ENCODE data around the gene HDDC2. TPM values are rescaled to one million over a fixed set of nuclear protein-coding genes. Genes with fewer than 3 reads are reported as not detected.

HDDC2 gene
- total RNA-seq, 2 experiments from 2014 or later, result 19.4 to 21.6 TPM

DNA sequence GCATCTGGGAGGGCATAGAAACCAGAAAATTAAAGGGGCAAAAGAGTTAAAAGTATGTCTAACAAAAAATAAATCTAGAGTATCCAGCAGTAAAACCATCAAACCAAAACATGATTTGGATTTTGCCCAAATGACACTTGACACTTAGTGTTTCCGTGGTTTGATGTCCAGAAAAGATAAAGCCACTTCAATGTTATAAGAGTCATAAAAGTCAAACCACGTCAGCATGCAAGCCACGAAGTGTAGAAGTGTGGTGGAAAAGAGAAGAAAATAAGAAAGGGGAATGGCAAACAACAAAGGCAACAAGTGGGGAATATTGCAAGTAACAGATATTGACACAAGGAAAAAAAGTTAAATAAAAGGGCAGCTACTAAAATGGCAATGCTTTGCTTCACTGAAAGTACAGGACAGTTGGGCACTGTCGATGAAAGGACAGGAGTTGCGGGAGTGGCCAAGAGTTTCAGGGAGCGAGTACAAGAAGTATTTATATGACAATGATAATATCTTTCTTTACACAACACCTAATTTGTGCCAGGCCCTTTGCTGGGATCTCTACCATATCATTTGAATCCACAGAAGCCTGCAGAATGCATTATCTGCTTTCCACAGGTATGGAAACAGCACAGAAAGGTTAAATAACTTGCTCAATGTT lies 6.3 kb upstream of the HDDC2 start:
- Mint-ChIP-seq H3K4me1 (ENCODE audit: low read depth) (peaks cover 17% of the 10 kb centered on the region), H3K36me3 (ENCODE audit: low read depth) (no peaks in the 10 kb centered on the region), H3K9me3 (no peaks in the 10 kb centered on the region), H3K27ac (no peak overlapping the region), H3K4me3 (no peak overlapping the region), H3K27me3 (peaks cover 32% of the 10 kb centered on the region)
- Histone ChIP-seq H3K27ac (ENCODE audit: low read depth in 1 of 2, low read length in 2 of 2) (no peak overlapping the region), H3K27me3 (ENCODE audit: control insufficient read depth in 1 of 2, insufficient read depth in 2 of 2, low read length in 2 of 2) (no peaks in the 10 kb centered on the region), H3K4me3 (ENCODE audit: low read length) (no peak overlapping the region), H3K36me3 (ENCODE audit: insufficient read depth, low read length) (no peaks in the 10 kb centered on the region), H3K4me1 (ENCODE audit: insufficient read depth, low read length) (peaks cover 6% of the 10 kb centered on the region), H3K9me3 (ENCODE audit: control insufficient read depth in 1 of 2, insufficient read depth in 1 of 2, low read length in 2 of 2) (no peaks in the 10 kb centered on the region)
- ChIA-PET CTCF (no interaction called here), POLR2A (no interaction called here)
- ATAC-seq (ENCODE audit: poor library complexity), result no peak
- no peak for DNase-seq
- TF ChIP-seq, protein P1, sequence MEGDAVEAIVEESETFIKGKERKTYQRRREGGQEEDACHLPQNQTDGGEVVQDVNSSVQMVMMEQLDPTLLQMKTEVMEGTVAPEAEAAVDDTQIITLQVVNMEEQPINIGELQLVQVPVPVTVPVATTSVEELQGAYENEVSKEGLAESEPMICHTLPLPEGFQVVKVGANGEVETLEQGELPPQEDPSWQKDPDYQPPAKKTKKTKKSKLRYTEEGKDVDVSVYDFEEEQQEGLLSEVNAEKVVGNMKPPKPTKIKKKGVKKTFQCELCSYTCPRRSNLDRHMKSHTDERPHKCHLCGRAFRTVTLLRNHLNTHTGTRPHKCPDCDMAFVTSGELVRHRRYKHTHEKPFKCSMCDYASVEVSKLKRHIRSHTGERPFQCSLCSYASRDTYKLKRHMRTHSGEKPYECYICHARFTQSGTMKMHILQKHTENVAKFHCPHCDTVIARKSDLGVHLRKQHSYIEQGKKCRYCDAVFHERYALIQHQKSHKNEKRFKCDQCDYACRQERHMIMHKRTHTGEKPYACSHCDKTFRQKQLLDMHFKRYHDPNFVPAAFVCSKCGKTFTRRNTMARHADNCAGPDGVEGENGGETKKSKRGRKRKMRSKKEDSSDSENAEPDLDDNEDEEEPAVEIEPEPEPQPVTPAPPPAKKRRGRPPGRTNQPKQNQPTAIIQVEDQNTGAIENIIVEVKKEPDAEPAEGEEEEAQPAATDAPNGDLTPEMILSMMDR (IDR thresholded peaks at IDR 0.05), result no peak
- intact Hi-C loops (cut with DNase I, micrococcal nuclease), result no loop called here

DNA sequence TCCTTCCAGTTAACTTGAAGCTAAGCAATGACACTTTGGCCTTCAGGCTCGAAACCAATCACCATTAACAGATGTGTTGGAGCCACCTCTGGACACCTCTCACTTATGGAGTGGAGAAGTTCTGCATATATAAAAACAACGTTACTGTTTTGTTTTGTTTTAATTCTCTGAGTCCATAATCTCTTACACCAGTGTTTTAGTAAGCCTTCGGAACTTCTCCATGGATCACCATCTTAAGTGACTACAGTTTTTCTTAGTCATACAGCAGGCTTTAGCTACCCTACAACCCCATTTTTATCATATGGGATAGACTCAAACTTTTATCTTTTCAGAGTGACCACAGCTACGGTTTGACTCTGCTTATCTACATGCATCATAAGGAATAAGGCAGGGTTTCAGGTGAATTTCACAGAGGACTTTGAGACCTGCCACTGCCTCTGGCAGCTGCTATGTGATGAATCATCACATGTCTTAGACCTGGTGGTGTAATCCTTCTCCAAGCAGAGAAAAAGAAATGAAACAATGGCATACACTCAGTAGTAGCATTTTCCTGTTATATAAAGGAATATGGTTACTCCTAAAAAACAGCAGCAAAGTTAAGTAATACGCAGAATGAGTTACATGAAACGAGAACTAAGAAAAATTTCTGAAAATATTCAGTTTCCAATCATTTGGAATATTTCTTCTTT lies 5.5 kb upstream of the HDDC2 start:
- Histone ChIP-seq H3K36me3 (ENCODE audit: insufficient read depth, low read length) (no peaks in the 10 kb centered on the region), H3K4me3 (ENCODE audit: low read length) (no peak overlapping the region), H3K27ac (ENCODE audit: low read depth in 1 of 2, low read length in 2 of 2) (no peak overlapping the region), H3K9me3 (ENCODE audit: control insufficient read depth in 1 of 2, insufficient read depth in 1 of 2, low read length in 2 of 2) (no peaks in the 10 kb centered on the region), H3K27me3 (ENCODE audit: control insufficient read depth in 1 of 2, insufficient read depth in 2 of 2, low read length in 2 of 2) (no peaks in the 10 kb centered on the region), H3K4me1 (ENCODE audit: insufficient read depth, low read length) (peaks cover 12% of the 10 kb centered on the region)
- Mint-ChIP-seq H3K27ac (no peak overlapping the region), H3K9me3 (no peaks in the 10 kb centered on the region), H3K4me1 (ENCODE audit: low read depth) (peaks cover 25% of the 10 kb centered on the region), H3K36me3 (ENCODE audit: low read depth) (no peaks in the 10 kb centered on the region), H3K27me3 (peaks cover 28% of the 10 kb centered on the region), H3K4me3 (no peak overlapping the region)
- CTCF ChIA-PET, result no interaction called here
- TF ChIP-seq, protein P1 (IDR thresholded peaks at IDR 0.05), result no peak
- POLR2A ChIA-PET, result interaction anchor here (0.9 kb wide), 1 partner anchor 474 kb away, joined by 3 read pairs; no protein-coding TSS in a partner anchor
- ATAC-seq (ENCODE audit: poor library complexity), result no peak
- intact Hi-C loops (cut with DNase I, micrococcal nuclease), result no loop called here
- no peak for DNase-seq

DNA sequence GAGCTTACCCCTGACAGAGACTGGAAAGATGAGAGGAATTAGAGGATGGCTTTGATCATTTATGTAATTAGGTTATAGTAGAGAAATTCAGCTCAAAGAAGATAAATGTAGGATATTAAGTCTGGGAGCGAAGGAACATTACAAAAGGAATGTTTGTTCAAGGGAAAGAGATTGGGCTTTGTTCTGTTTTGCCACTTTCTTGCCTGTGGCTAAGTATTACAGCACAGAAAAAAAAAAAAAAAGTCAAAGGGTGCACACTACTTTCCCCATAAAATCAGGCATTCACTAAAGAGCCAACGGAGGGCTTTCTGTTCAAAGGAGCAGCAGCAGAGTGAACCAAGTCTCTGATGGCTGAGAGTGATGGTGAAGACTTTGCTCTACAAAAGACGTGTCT lies 5.0 kb upstream of the HDDC2 start:
- no peak overlapping the region for H3K27ac Mint-ChIP-seq
- no peaks in the 10 kb centered on the region for H3K27me3 ChIP-seq (ENCODE audit: control insufficient read depth in 1 of 2, insufficient read depth in 2 of 2, low read length in 2 of 2)
- intact Hi-C loops (cut with DNase I, micrococcal nuclease), result no loop called here
- no peaks in the 10 kb centered on the region for H3K36me3 Mint-ChIP-seq (ENCODE audit: low read depth)
- H3K4me1 ChIP-seq (ENCODE audit: insufficient read depth, low read length), result peaks cover 16% of the 10 kb centered on the region
- H3K27me3 Mint-ChIP-seq, result peaks cover 23% of the 10 kb centered on the region
- H3K4me1 Mint-ChIP-seq (ENCODE audit: low read depth), result peaks cover 29% of the 10 kb centered on the region
- no peaks in the 10 kb centered on the region for H3K9me3 ChIP-seq (ENCODE audit: control insufficient read depth in 1 of 2, insufficient read depth in 1 of 2, low read length in 2 of 2)
- ATAC-seq (ENCODE audit: poor library complexity), result no peak
- CTCF ChIA-PET, result no interaction called here
- H3K27ac ChIP-seq (ENCODE audit: low read depth in 1 of 2, low read length in 2 of 2), result no peak overlapping the region
- no peaks in the 10 kb centered on the region for H3K36me3 ChIP-seq (ENCODE audit: insufficient read depth, low read length)
- no peaks in the 10 kb centered on the region for H3K9me3 Mint-ChIP-seq
- TF ChIP-seq, protein P1 (IDR thresholded peaks at IDR 0.05), result no peak
- no peak overlapping the region for H3K4me3 Mint-ChIP-seq
- no peak for DNase-seq
- H3K4me3 ChIP-seq (ENCODE audit: low read length), result no peak overlapping the region
- POLR2A ChIA-PET, result interaction anchor here (0.9 kb wide), 1 partner anchor 474 kb away, joined by 3 read pairs; no protein-coding TSS in a partner anchor

Data from CD4-positive, alpha-beta T cell (primary cell).